ENCODE results near the gene USP31.

USP31 gene

GRCh38 chr16:23132775-23133463 lies 16.3 kb downstream of the USP31 start:
- no peak for DNase-seq (ENCODE audit: low read depth)

- DNase-seq (ENCODE audit: low read depth): no peak
These were observed 17.2 kb downstream of the USP31 start for GRCh38 chr16:23131931-23132621.

GRCh38 chr16:23131436-23131835 lies 17.8 kb downstream of the USP31 start:
- DNase-seq (ENCODE audit: low read depth): no peak

DNA sequence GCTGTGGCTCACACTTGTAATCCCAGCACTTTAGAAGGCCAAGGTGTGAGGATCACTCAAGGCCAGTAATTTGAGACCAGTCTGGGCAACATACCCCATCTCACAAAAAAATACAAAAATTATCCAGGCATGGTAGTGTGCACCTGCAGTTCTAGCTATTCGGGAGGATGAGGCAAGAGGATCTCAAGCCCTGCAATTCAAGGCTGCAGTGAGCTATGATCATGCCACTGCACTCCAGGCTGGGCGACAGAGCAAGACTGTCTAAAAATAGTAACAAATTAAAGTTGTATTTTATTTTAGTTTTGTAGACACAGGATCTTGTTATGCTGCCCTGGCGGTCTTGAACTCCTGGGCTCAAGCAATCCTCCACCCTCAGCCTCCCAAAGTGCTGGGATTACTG lies 18.2 kb downstream of the USP31 start:
- no peak for DNase-seq (ENCODE audit: low read depth)

GRCh38 chr16:23129686-23130085 lies 19.6 kb downstream of the USP31 start:
- DNase-seq (ENCODE audit: low read depth): no peak

GRCh38 chr16:23128056-23128455 lies 21.2 kb downstream of the USP31 start:
- peak; percentile 40 for DNase-seq (ENCODE audit: low read depth)

DNA sequence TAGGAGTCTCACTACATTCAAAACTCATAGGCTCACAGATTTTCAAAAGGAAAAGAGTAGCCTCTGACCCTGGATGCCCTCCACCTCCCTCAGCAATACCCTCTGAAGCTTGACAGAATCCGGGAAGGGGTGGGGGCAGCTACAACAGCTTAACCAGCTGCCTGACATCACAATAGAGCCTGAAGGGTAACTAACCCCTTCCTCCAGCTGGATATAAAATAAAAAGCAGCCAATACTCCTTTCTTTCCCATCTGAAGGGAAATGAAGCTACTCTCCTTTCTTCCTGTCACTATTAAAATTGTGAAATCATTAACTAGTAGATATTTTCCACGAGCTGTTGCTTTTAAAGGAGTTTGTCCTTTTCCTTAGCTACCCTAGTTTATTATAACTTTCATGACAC lies 24.0 kb downstream of the USP31 start:
- no peak for DNase-seq (ENCODE audit: low read depth)

DNA sequence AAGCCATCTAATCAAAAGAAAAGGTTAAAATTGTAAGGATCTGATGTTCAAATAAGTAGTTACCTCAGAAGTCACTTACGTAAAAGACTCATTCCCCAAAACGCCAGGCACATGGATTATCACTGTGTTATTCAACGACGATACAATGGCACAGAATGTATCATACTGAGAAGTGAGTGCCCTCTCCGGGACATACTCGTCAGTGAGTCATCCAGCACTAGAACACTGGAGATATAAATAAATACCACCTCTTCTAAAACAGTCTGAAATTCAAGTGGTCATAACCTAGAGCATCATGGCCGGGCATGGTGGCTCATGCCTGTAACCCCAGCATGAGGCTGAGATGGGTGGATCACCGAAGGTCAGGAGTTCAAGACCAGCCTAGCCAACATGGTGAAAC lies 24.9 kb downstream of the USP31 start:
- peak; percentile 73 for DNase-seq (ENCODE audit: low read depth)

DNA sequence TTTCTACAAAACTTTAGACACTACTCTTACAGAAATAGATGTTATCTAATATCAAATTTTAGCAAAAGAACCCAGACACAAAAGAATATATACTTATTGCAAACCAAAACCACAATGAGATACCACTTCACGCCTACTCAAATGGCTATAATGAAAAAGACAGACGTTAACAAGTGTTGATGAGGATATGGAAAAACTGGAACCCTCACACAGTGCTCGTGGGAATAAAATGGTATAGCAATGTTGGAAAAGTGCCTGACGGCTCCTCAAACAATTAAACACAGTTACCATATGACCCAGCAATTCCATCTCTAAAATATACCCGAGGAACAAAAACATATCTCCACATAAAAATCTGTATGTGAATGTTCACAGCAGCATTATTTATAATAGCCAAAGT lies 27.1 kb downstream of the USP31 start:
- DNase-seq (ENCODE audit: low read depth): no peak

- no peak for DNase-seq (ENCODE audit: low read depth)
These were observed 28.2 kb downstream of the USP31 start for GRCh38 chr16:23121024-23121423.

- DNase-seq (ENCODE audit: low read depth): no peak
These were observed 28.7 kb downstream of the USP31 start for GRCh38 chr16:23120562-23120961.

GRCh38 chr16:23119570-23119969 lies 29.7 kb downstream of the USP31 start:
- DNase-seq (ENCODE audit: low read depth): peak; percentile 21

- DNase-seq (ENCODE audit: low read depth): no peak
These were observed 34.9 kb downstream of the USP31 start for GRCh38 chr16:23114131-23114904.

DNA sequence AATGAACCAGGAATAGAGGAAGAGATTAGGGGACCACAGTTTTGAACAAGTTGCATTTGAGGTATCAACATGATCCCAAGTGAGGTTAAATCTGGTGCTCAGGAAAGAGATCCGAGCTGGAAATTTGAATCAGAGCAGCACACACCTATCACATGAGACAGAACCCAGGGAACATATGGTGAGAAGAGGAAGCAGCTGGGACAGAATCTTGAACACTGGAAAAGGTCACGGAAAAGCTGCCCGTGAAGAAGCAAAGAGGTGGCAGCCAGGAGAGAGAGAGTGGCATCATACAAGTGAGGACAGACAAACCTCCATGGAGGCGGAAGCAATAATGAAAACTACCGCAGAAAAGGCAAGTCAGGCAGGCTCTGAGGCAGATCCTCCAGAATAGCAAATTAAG lies 36.1 kb downstream of the USP31 start:
- no peak for DNase-seq (ENCODE audit: low read depth)

DNA sequence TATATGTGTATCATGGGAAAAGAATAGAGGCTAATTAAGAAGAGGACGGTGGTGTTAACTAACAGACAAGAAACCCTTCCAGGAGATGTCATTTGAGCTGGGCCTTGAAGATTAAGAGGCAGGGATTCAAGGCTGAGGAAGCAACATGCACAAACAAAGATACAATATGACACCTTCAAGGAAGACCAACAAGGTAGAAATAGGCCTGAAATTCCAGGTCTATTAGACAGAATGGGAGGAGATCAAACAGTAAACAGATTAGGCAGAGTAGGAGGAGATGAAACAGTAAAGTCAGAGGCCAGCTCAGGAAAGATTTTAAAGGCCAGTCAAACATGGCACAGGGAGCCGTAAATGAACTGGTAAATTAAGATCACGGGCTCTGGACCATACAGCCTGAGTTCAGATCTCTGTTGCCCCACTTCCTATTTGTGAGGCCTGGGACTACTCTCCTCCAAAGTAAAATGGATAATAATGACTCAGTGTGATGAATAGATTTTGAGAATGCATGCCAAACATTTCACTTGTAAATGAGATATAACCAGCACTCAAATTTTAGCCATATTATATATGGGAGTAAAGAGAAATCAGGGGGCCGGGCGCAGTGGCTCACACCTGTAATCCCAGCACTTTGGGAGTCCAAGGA lies 38.9 kb downstream of the USP31 start:
- no peak for DNase-seq (ENCODE audit: low read depth)

GRCh38 chr16:23107936-23108335 lies 41.3 kb downstream of the USP31 start:
- no peak for DNase-seq (ENCODE audit: low read depth)

- DNase-seq (ENCODE audit: low read depth): no peak
These were observed 42.1 kb downstream of the USP31 start for GRCh38 chr16:23107117-23107516.

GRCh38 chr16:23105309-23105708 lies 43.9 kb downstream of the USP31 start:
- DNase-seq (ENCODE audit: low read depth): no peak

- DNase-seq (ENCODE audit: low read depth): no peak
These were observed 45.0 kb downstream of the USP31 start for GRCh38 chr16:23104032-23104955.

GRCh38 chr16:23103603-23104002 lies 45.6 kb downstream of the USP31 start:
- no peak for DNase-seq (ENCODE audit: low read depth)

DNA sequence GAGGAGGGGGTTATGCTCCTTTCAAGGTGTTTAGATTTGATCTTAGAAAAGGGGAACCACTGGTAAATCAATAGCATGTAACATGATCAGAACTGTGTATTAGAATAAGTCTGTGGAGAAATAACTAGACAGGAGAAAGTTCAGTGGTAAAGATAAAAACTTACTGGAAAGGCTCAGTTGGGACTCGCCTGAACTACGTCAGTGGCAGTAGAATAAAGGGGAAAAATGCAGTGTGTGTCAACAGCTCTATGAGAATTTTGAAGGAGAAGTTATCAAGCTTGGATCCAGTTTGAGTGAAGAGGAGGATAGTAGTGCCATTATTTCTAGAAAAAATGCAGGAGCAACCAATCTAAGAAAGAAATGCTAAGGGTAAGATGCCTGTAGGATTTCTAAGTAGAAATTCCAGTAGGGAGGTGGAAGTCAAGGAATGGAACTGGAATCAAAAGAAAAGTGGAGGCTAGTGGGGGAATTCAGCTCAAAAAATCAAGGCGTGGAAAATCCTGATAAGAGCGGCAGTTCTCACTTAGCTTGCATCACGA lies 48.2 kb downstream of the USP31 start:
- no peak for DNase-seq (ENCODE audit: low read depth)
